GM21447 (cell line): Measurements from ENCODE around the gene PAQR9.
"Not testable (repeated sequence)": the region's sequence is repeated elsewhere in the genome, so short reads cannot be mapped to it uniquely, and the experiment has no call there.

ENCODE experiments used
- ATAC-seq: cut with Tn5 transposase; IDR thresholded peaks from one replicate; pipeline ENCODE4 v1.9.1; 2021; ENCODE audit not compliant: unreplicated experiment

PAQR9 gene

GRCh38 chr3:142963516-142964448 lies at the start of gene PAQR9:
TSS of gene PAQR9 (minus strand) at chr3:142963674. CDS start at chr3:142963336, 338 bp downstream.
- no peak for ATAC-seq

DNA sequence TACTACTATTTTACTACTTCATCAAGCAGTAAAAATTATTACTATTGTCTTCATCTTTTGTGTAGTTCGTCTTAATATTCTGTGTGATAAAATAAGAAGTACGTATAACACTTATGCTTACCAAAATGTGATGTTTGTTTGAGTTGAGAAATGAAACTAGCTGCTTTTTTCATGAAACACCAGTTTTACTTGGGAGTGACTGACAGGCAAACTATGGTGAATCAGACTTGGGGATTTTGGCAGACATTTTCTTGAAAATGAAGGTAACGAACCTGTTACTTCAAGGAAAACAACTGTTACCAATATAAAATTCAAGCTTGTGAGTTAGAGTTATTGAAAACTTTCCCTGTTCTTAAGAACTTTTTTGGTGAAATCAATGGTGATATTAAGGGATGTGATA lies 48.2 kb upstream of the PAQR9 start:
- no peak for ATAC-seq

GRCh38 chr3:143010024-143010423 lies 46.5 kb upstream of the PAQR9 start:
- no peak for ATAC-seq

- ATAC-seq: no peak
These were observed 41.3 kb upstream of the PAQR9 start for GRCh38 chr3:143004823-143005222.

DNA sequence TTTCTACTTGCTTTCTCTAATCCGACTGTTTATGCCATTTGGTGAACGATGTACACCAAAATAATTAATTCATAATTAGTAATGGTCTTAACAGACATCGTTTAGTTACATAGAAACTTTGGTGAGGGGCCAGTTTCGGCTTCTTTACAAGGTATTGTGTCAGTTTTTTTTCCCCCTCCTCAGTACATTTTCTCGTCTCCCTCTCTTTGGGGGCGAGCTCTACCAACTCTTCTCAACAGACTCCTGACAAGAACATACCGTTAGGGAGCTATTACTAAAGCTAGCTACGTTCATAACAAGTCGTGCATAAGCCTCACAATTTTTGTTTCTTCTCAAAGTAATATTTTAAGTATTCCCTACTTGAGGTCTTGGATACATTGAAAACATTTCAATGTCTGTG lies 39.3 kb upstream of the PAQR9 start:
- ATAC-seq: no peak

DNA sequence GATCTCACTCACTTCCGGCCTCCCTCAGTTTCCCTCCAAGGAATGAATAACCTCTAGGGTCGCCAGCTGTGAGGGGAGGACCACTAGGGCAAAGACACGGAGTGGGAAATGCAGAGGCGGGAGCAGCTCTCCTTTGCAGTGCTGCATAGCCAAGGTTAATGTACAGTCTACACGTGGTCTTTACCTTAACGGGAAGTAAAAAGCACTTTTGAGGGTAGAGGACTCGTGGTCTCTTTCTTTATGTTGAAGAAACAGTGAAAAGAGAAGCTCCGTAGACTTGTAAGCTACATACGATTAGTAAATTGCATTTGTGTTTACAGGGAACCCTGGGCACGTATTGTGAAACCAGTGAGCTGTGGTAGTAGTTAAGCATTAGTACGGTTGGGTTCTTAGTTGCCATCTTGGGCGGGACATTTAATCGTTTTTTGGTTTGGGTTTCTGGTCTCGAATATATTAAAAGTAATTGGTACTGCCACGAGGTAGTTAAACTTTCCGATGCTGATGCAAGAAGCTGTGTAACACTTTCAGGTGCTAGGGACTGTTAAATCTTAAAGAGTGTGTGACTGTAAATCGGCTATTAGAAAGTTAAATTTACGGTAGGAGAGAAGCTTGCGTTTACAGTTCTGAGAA lies 38.7 kb upstream of the PAQR9 start:
- ATAC-seq: peak; percentile 28

GRCh38 chr3:143001369-143002082 lies 38.1 kb upstream of the PAQR9 start, which contains the start of gene U2SURP:
TSS of gene U2SURP (plus strand) at chr3:143001570. CDS start at chr3:143001629, 59 bp downstream.
- peak; percentile 87 for ATAC-seq

DNA sequence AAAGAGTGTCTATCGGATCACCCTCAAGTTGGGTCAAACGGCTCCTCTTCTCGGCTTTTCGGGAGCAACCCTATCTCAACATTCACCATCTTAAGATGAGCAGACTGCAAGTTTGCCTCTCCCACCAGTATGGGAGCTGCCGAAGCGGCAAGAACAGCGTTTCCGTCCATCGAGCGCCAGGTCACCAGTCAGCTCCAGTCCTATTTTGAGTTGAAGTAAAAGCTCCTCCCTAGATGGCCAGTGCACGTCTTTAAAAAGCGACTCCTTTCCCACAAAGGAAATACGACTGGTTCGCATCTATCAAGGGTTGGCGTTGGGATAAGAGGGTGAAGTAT lies 37.5 kb upstream of the PAQR9 start:
- ATAC-seq: peak; percentile 78

- no peak for ATAC-seq
These were observed 37.1 kb upstream of the PAQR9 start for GRCh38 chr3:143000528-143000927.

DNA sequence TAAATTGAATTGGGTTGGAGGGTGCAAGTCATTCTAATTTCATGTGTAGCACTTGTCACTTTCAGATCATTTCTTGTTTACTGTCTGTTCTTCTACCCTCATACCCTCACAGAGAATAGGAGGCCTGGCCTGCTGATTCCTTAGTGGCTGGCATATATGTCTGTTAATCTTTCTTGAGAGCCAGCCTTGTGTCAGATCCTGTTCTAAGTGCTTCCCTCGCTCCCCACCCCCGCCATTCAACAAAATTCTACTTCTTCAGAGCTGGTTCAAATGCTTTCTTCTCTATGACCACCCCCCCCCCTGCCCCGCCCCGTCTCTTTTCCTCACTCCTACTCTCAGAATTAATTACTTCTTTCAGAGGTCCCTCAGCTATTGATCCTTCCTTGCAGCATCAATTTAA lies 36.4 kb upstream of the PAQR9 start:
- no peak for ATAC-seq

- no peak for ATAC-seq
These were observed 35.0 kb upstream of the PAQR9 start for GRCh38 chr3:142998439-142998838.

GRCh38 chr3:142997330-142997729 lies 33.9 kb upstream of the PAQR9 start:
- no peak for ATAC-seq

DNA sequence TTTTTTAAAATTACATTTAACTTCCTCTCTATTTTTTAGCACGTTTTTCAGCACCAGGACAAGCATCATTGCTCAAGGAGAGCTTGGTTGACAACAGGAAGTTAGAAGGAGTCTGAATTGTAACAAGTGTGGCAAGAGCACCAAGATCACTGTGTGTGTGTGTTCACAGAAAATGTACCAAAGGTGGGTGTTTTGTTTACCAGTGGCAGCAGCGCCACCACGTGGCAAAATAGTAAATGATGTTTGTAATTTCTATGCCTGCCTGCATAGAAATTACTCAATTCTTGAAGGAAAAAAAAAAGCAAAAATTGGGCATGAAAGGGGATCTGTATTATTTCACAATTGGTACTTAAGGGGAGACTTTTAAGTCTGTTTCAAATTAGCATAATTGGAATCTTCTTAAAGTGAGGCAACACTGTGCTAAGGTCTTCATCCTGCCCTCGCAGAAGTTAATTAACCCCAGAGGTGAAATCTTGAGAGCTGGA lies 30.5 kb upstream of the PAQR9 start:
- ATAC-seq: peak; percentile 67

DNA sequence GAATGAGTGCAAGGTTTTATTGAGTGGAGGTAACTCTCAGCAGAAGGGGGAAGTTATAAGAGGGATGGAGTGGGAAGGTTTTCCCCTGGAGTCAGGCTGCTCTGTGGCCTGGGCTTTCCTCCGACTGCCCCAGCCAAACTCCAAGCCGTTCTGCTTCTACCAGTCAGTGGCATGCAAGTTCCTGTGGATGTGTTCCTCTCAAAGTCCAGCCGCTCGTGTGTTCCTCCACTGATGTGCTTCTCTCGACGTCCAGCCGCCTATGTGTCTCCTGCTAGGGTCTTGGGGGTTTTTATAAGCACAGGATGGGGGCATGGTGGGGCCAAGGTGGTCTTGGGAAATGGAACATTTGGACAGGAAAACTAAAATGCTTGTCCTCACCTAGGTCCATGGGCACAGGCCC lies 28.8 kb upstream of the PAQR9 start:
- ATAC-seq: no peak

- no peak for ATAC-seq
These were observed 27.2 kb upstream of the PAQR9 start for GRCh38 chr3:142990721-142991120.

- not testable (repeated sequence) for ATAC-seq
These were observed 25.4 kb upstream of the PAQR9 start for GRCh38 chr3:142988826-142989225.

- not testable (repeated sequence) for ATAC-seq
These were observed 24.7 kb upstream of the PAQR9 start for GRCh38 chr3:142988221-142988620.

DNA sequence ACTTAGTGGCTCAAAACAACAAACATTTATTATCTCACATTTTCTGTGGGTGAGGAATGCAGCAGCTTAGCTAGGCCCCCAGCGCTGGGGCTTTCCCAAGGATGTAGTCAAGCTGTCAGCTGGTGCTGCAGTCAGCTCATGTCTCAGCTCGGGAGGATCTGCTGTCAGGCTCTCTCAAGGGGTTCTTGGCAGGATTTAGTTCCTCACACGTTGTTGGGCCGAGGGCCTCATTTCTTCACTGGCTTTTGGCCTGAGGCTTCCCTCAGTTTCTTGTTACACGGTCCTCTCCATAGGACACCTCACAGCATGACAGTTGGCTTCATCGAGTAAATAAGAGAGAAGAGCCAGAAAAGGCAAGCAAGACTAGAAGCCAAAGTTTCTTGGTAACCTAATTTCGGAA lies 24.2 kb upstream of the PAQR9 start:
- no peak for ATAC-seq

- ATAC-seq: no peak
These were observed 23.7 kb upstream of the PAQR9 start for GRCh38 chr3:142987080-142987700.

- ATAC-seq: no peak
These were observed 20.8 kb upstream of the PAQR9 start for GRCh38 chr3:142984255-142984654.

GRCh38 chr3:142983318-142983717 lies 19.8 kb upstream of the PAQR9 start:
- ATAC-seq: no peak
